NCI-H524 treated with DMSO at 0.1 percent for 48 hours (cell line): Measurements from ENCODE around the gene ATP5MC2.
A peak's percentile ranks its signal among the peaks of the same experiment; 100 is the strongest.
"Not testable (repeated sequence)": the region's sequence is repeated elsewhere in the genome, so short reads cannot be mapped to it uniquely, and the experiment has no call there.

Experiments used
- DNase-seq: peaks from one replicate; lab custom pipeline; 2025; lab: John Stamatoyannopoulos, UW

ATP5MC2 gene

DNA sequence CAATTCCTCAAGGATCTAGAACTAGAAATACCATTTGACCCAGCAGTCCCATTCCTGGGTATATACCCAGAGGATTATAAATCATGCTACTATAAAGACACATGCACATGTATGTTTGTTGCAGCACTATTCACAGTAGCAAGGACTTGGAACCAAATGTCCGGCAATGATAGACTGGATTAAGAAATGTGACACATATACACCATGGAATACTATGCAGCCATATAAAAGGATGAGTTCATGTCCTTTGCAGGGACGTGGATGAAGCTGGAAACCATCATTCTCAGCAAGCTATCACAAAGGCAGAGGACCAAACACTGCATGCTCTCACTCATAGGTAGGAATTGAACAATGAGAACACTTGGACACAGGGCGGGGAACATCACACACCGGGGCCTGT lies 29.6 kb downstream of the ATP5MC2 start:
- not testable (repeated sequence) for DNase-seq

DNA sequence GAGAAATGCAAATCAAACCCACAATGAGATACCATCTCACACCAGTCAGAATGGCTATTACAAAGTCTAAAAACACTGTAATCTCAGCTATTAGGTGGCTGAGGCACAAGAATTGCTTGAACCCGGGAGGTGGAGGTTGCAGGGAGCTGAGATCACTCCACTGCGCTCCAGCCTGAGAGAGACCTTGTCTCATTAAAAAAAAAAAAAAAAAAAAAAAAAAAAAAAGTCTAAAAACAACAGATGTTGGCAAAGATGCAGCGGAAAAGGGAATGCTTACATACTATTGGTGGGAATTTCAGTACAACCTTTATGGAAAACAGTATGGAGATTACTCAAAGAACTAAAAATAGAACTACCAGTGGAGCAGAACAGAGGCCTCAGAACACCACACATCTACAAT lies 30.7 kb downstream of the ATP5MC2 start:
- DNase-seq = no peak

DNA sequence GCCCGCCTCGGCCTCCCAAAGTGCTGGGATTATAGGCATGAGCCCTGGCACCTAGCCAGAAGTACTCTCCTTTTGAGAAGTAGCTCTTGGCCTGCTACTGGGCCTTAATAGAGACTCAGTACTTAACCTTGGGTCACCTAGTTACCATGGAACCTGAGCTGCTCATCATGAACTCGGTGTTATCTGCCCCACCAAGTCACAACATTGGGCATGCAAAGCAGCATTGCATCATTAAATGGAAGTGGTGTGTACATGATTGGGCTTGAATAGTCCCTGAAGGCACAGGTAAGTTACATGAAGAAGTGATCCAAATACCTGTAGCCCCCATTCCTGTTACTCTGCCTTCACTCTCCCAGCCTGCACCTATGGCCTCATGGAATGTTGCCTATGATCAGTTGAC lies 31.8 kb downstream of the ATP5MC2 start:
- DNase-seq = no peak

DNA sequence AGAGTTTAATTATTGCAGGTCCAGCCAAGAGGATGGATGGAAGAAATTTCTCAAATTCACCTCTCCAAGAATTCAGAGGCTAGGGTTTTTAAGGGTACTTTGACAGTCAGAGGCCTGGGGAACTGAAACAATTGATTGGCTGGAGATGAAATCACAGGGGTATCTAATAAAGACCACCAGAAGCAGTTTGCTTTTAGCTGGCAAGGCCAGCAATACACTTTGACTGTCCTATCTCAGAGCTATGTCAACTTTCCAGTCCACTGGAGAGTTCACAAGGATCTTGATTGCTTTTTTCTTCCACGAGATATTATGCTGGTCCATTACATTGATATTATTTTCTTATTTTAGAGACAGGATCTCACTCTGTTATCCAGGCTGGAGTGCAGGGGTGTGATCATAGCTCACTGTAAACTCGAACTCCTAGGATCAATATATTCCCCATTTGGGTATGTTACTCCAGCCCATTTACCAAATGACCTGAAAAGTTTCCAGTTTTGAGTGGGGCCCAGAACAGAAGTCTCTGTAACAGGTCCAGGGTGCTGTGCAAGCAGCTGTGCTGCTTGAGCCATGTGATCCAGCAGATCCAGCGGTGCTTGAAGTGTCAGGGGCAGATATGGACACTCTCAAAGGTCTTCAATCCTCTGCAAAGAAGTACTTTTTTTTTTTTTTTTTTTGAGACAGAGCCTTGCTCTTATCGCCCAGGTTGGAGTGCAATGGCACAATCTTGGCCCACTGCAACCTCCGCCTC lies 32.5 kb downstream of the ATP5MC2 start:
- no peak for DNase-seq

DNA sequence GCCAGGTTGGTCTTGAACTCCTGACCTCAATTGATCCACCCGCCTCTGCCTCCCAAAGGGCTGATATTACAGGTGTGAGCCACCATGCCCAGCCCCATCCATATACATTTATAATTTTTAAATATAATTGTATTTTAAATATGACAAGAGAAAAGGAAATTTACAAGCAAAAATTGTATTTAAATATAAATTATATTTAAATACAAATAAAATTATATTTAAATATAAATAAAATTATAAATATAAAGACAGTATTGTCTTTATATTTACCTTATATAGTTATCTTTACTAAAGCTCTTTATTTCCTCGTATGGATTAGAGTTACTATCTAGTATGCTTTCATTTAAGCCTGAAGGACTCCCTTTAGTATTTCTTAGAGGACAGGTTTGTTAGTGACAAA lies 37.8 kb downstream of the ATP5MC2 start:
- no peak for DNase-seq

DNA sequence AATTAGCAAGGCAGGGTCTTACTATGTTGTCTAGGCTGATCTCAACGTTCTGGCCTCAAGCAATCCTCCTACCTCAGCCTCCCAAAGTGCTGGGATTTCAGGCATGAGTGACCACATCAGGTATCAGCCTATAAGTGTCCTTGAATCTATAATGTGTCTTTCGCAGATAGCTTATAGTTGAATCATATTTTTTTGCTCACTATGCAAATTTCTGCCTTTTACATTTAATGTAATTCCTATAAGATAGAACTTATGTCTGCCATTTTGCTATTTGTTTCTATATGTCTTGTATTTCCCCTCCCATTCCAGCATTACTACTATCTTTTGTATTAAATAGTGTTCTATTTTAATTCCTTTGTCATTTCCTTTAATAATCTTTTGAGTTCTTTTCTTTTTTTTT lies 39.2 kb downstream of the ATP5MC2 start:
- DNase-seq = no peak

DNA sequence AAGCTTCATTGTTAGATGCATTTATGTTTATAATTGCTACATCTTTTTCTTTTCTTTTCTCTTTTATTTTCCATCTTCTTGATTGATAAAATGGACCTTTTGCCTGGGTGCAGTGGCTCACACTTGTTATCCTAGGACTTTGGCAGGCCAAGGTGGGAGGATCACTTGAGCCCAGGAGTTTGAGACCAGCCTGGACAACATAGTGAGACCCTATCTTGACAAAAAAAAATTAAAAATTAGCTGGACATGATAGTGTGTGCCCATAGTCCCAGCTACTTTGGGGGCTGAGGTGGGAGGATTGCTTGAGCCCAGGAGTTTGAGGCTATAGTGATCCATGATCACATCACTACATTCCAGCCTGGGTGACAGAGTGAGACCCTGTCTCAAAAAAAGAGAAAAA lies 40.2 kb downstream of the ATP5MC2 start:
- DNase-seq = not testable (repeated sequence)

DNA sequence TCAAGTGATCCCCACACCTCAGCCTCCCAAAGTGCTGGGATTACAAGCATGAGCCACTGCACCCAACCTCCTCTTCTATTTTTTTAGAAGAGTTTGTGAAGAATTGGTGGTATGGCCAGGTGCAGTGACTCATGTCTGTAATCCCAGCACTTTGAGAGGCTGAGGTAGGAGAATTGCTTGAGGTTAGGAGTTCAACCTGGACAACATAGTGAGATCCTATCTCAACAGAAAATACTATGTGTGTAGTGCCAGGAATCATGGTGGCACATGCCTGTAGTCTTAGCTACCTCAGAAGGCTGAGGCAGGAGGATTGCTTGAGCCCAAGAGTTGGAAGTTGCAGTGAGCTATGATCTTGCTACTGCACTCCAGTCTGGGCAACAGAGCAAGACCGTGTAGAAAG lies 44.2 kb downstream of the ATP5MC2 start:
- no peak for DNase-seq

DNA sequence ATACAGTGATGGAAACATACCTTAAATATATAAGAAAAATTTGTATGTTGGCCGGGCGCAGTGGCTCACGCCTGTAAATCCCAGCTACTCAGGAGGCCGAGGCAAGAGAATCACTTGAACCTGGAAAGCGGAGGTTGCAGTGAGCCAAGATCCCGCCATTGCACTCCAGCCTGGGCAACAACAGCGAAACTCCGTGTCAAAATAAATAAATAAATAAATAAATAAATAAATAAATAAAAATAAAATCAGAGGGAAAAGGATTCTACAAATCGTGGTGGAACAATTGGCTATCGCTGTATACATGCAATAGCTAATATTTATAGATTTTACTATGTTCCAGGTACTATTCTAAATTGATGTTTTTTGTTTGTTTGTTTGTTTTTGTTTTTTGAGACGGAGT lies 48.0 kb downstream of the ATP5MC2 start:
- DNase-seq = no peak

DNA sequence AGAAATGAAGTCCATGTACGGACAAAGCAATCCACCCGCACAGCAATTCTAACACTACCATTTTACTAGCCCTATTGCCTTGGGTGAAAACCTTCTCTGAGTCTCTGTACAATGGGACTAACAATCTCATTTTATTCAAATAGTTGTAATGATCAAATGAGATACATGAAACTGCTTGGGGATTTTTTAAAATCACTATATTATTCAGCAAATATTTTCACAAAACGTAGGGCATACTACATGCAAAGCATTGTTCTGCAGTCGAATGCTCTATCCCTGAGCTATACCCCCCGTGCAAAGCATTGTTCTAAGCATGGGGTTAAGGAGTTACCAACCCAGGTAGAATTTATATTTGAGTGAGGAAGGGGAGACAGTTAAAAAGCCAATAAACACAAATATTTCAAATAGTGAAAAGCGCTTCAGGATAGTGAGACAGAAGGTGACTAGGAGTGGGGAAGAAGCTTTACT lies 49.1 kb downstream of the ATP5MC2 start:
- DNase-seq = no peak

DNA sequence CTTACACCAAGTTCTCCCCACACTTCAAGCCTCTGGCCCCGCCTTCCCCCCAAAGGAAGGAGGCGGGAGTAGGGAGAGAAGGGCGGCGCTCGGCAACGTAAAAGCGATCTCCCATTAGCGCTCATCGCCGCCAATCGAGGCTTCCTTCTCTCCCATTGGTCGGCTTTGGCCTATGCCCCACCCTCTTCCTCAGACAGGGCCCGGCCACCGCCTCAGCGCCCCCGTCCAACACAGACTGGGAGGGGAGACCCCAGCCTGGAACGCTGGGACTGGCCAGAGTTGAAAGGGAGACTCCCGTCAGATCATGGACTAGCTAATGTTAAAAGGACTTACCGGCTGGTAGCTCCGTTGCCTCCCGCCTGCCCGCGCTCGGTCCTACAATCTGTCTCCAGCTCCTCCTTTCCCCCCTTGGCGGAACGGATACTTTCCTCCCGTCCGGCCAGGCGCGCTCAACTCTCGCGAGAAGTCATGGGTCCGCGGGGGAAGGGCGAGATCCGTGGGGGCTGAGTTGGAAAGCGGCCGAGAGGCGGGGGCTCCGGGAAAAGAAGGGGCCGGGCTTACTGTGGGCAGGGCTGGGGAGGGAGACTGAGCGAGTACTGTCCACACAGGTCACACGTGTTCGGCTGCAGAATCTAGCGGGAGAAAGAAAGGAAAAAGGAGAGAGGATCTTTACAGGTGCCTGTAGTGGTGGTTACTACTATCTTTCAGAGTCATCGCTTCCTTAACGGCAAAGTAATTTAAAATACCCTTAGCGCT lies 49.8 kb downstream of the ATP5MC2 start, which contains the start of gene ATF7:
ATF7 (minus strand) TSS at position 437 of the 756 bp plus-strand sequence. CDS start 25,382 bp downstream, outside the sequence.
- DNase-seq = peak; percentile 88

DNA sequence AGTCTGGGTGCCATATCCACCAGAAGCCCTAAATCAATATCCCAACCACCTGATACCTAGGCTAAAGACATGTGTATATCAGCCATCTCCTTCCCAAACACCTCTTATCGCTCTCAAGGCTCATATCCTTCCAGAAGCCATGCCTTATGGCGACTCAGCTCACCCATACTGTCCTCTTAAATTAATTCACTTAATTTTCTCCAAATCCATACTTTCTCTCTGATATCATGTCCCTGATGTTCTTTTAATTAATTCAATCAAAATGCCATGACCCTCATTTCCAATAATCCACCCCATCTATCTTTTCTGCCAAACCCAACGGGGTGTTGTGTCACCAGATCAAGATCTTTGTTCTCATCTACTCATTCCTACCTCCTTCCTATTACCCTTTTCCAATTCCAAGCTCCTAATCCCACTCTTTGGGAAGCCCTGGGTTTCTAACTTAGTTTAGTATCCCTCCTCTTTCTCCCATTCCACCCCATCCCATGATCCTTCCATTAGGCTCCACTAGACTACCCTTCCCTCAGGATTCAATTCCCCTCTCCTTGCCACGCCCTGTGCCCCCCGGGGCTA lies 50.4 kb downstream of the ATP5MC2 start:
- DNase-seq = no peak

DNA sequence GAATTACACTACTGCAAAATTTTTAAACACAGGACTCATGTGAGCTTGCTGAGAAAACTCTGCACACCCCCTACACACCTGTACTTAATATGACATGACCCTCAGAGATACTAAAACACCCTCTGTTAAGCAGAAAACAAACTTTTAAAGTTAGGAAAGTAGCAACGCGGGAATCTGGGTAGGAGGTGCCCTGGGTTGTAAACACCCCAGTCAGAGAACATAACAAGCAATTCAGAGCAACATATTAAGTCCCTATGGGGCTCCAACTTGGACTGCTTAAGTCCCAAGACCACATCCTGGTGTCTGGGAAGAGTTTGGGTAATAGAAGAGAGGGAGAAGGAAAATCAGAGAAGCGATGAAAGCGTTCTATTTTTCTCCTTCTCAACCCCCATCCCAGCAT lies 50.9 kb downstream of the ATP5MC2 start:
- DNase-seq = no peak

DNA sequence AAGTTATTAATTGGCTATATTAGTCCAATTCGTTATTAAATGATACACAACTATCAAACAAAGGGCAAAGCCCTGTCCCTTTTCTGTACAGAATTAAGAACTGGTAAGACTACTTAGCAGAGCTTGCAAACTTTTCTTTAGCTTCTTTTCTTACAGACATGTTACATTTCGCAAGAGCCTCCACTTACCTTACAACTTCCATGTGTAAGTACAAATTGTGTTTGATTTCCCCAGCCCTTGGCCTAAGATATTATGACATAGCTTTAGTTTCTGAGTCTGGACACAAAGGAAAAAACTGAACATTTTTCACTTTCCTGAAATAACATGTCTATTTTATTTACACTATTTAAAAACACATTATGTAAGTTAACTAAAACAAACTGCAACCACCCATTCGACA lies 51.4 kb downstream of the ATP5MC2 start:
- DNase-seq = no peak

DNA sequence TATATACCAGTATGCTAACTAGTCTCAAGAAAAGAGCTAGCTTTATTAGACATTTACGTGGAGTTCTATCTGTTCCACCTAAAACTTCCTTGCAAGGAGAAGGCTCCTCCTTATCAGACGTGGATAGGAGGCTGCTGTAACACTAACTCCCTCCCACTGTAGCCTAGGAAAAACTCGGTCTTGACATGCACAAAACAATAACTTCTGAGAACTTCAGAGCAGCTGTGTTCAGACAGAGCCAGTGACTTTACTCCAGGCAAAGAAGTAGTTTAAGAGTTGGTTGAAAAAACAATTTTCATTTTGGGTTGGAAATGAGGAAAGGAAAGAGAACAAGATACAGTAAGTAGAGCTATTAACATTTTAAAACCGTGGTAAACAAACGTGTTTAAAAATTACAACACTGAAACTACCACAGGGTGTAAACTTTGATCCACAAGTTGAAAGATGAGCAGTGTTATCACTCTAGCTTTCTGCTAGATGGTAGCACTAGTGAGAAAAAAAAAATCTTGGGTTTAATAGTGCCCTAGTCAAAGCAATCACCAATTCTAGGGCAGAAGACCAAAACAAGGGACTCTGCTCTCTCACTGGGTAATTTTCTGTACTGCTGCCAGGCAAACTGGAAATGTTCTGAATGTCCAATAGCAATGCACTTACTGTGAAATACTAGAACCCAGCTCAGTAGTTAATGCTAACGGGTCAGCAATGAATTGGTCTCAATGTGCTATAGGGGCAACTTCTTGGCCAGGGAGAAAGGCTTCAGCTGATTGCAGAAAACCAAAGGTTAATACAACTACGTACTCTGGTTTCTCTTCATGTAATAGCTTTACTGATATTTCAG lies 52.1 kb downstream of the ATP5MC2 start:
- DNase-seq = no peak

DNA sequence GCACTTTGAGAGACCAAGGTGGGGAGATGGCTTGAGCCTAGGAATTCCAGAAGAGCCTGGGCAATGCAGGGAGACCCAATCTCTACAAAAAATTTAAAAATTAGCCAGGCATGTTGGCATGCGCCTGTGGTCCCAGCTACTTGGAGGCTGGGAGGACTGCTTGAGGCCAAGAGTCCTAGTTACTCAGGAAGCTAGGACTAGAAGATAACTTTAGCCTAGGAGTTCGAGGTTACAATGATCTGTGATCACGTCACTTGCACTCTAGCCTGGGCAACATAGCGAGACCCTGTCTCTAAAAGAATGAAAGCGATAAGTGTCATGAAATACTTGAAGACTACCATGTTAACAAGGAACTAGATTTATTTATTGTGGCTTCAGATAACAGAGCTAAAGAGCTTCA lies 53.2 kb downstream of the ATP5MC2 start:
- DNase-seq = no peak

DNA sequence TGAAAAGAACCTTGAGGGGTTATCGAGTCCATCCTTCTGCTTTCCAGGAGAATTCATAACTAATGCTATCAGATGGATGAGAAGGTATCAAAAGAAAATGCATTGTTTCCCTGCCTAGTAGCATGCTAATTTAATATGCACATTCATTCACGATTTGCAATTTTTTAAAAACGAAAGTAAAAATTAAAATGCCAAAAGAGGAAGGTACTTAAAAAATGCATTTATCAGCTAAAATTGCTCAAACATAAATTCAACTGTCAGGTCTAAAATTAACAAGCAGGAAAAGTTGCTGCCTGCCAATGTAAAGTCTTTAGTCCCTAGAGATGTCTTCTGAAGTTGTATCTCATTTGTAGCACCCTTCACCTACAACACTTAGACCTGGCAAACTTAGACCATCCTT lies 57.6 kb downstream of the ATP5MC2 start:
- DNase-seq = no peak

DNA sequence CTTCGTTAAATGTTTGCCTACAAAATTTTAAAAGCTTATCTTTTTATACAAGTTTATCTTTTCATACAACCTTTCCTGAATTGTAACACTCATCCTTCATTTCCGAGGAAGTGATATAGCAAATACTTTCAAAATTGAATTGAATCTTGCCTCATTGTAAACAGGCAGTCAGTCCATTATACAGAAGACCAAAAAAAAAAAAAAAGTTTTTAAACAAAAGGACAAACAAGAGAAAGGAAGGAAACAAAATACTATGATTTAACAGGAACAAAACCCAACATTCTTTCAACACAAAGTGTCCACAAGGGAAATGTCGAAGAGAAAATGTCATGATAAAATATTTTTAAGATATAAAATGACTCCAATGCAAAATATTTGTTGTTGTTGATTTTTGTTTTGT lies 58.2 kb downstream of the ATP5MC2 start:
- no peak for DNase-seq

DNA sequence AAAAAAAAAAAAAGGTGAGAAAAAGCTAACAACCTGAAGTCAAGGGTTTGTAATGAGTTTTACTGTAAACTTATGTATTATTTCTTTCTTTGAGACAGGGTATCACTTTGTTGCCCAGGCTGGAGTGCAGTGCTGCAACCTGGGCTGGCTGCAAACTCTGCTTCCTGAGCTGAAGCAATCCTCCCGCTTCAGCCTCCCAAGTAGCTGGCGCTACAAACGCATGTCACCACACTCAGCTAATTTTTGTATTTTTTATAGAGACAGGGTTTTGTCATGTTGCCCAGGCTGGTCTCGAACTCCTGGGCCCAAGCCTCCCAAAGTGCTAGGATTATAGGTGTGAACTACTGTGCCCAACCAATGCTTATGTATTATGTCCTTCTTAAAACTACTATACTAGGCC lies 58.9 kb downstream of the ATP5MC2 start:
- no peak for DNase-seq
